Motor neuron (in vitro differentiated cells): ENCODE measurements around the gene SERPINF2. TPM values are rescaled to one million over a fixed set of nuclear protein-coding genes. Genes with fewer than 3 reads are reported as not detected.
"Not testable (repeated sequence)": the region's sequence is repeated elsewhere in the genome, so short reads cannot be mapped to it uniquely, and the experiment has no call there.

Experiments used
- ATAC-seq, 8 experiments: fragments of 200-7000 bp; cut with Tn5 transposase; replicated peaks in 6 of 8; 2 replicates each; pipeline ENCODE4 v1.8.0; 2021; ENCODE audit warnings: mild to moderate bottlenecking in 8 of 8, moderate library complexity in 8 of 8
- H3K27ac ChIP-seq, 2 donors: fragments of 250-450 bp; sonication (Bioruptor Pico); 2 replicates each; pipeline ENCODE4 v1.9.0; 2021; ENCODE audit warnings: antibody characterized with exemption in 2 of 2, mild to moderate bottlenecking in 2 of 2, moderate library complexity in 1 of 2
- H3K4me1 ChIP-seq, 2 donors: fragments of 250-450 bp; sonication (Bioruptor Pico); replicated peaks in 1 of 2; 2 replicates each; pipeline ENCODE4 v1.6.1; 2021; ENCODE audit warnings: antibody characterized with exemption in 2 of 2, mild to moderate bottlenecking in 2 of 2, moderate library complexity in 1 of 2
- H3K4me3 ChIP-seq, 5 donors: fragments of 250-450 bp; sonication (Bioruptor Pico); 2 replicates each; pipeline ENCODE4 v1.9.0; 2021; ENCODE audit warnings: antibody characterized with exemption in 5 of 5, mild to moderate bottlenecking in 5 of 5, moderate library complexity in 4 of 5
- WGBS, 10 experiments: fragments of 450-650 bp; shearing (Covaris generic); methylation state at CpG; one replicate each; pipeline ENCODE4 v1.0.0; 2022; 5-methylcytosine and 5-hydroxymethylcytosine counted together
- in situ Hi-C, 9 experiments: fragments of 400-800 bp; cut with MboI; loops; one replicate each; pipeline ENCODE4 v1.15.0; 2021; ENCODE audit warnings: low sequenced_read_pairs in 9 of 9, low pct_unique_long_range_greater_than_20kb in 2 of 9; ENCODE audit not compliant: unreplicated experiment in 9 of 9
- total RNA-seq, 8 experiments: library from RNA; unstranded; fragments of 300-600 nt; gene quantifications; 2 replicates each; pipeline versions ENCODE4 v1.2.3 to v1.2.4, GENCODE V29; 2022

Gene SERPINF2
- total RNA-seq, result under 1 TPM; 0.11 to 0.63 (median 0.30) TPM

GRCh38 chr17:1742371-1743087 lies at the start of gene SERPINF2:
TSS of gene SERPINF2 (plus strand) at chr17:1742871. CDS start at chr17:1744996, 2,125 bp downstream.
- 0 to 100% (median 47%) methylated on average over 1 to 2 of the region's 10 CpGs; no CpG with 5 or more reads in 6 of the 10 experiments for WGBS, 10 experiments
- peak within 1 kb of the TSS in 1 of 2 donors; percentile 3 for H3K27ac ChIP-seq
- in situ Hi-C loops, result no loop called here
- peaks cover 5 to 14% of the 10 kb centered on the region in 2 donors for H3K4me1 ChIP-seq
- peak in 7 of 8 experiments; percentile 34 to 86 (median 60) for ATAC-seq
- no peak within 1 kb of the TSS for H3K4me3 ChIP-seq

- in situ Hi-C loops, result no loop called here
- 62 to 100% (median 88%) methylated on average over 3 to 7 of the region's 7 CpGs; no CpG with 5 or more reads in 1 of the 10 experiments for WGBS, 10 experiments
- no peak overlapping the region for H3K27ac ChIP-seq
- no peak for ATAC-seq
- H3K4me1 ChIP-seq, result no peaks in the 10 kb centered on the region
- H3K4me3 ChIP-seq, result no peak overlapping the region
Measured at GRCh38 chr17:1693339-1693738, 49.3 kb upstream of the SERPINF2 start.

GRCh38 chr17:1695365-1695764 lies 47.3 kb upstream of the SERPINF2 start:
- WGBS, 10 experiments, result 67 to 100% (median 76%) methylated on average over 1 to 8 of the region's 8 CpGs; no CpG with 5 or more reads in 3 of the 10 experiments
- ATAC-seq, result no peak
- no peak overlapping the region for H3K27ac ChIP-seq
- no peaks in the 10 kb centered on the region for H3K4me1 ChIP-seq
- H3K4me3 ChIP-seq, result no peak overlapping the region
- in situ Hi-C loops, result no loop called here

DNA sequence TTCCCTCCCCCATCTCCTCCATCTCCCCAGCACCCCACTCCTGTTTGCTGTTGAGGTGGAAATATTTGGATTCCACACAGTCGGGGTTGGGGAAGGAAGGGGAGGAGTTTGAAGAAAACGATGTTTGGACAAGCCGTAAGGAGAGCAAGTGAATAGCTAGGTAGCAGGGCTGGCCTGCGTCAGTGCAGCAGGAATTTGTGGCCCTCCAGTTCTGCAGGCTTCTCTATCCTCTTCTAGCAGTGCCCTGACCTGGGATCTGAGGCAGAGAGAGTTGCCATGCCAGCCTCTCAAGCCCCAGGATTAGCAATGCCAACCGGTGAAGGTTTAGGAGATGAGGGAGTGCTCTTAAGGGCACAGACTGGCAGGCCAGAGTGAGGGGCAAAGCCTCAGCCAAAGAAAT lies 45.0 kb upstream of the SERPINF2 start:
- in situ Hi-C loops, result no loop called here
- Histone ChIP-seq H3K4me1 (no peaks in the 10 kb centered on the region), H3K4me3 (no peak overlapping the region), H3K27ac (no peak overlapping the region)
- no peak for ATAC-seq
- WGBS, 10 experiments, result 27 to 54% (median 50%) methylated on average over 2 to 4 of the region's 5 CpGs; no CpG with 5 or more reads in 5 of the 10 experiments

DNA sequence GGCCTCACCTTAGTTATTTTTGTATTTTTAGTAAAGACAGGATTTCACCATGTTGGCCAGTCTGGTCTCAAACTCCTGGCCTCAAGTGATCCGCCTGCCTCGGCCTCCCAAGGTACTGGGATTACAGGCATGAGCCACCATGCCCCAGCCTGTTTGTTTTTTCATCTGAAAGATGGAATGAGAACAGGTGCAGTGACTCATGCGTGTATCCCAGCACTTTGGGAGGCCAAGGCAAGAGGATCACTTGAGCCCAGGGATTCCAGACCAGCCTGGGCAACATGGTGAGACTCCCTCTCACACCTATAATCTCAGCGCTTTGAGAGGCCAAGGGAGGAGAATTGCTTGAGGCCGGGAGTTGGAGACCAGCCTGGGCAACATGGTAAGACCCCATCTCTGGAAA lies 42.8 kb upstream of the SERPINF2 start:
- H3K4me3 ChIP-seq, H3K4me1 ChIP-seq, ATAC-seq, H3K27ac ChIP-seq: not testable (repeated sequence)
- WGBS, 10 experiments, result 29 to 100% (median 75%) methylated on average over 1 to 2 of the region's 5 CpGs; no CpG with 5 or more reads in 3 of the 10 experiments
- in situ Hi-C loops, result loop anchor here in 4 of 9 experiments (25.0 kb wide), 1 partner anchor 337 kb away; the partner anchor contains the start of genes DPH1 (in 4 of the 4), OVCA2 (in 4 of the 4) and RTN4RL1 (in 4 of the 4)

DNA sequence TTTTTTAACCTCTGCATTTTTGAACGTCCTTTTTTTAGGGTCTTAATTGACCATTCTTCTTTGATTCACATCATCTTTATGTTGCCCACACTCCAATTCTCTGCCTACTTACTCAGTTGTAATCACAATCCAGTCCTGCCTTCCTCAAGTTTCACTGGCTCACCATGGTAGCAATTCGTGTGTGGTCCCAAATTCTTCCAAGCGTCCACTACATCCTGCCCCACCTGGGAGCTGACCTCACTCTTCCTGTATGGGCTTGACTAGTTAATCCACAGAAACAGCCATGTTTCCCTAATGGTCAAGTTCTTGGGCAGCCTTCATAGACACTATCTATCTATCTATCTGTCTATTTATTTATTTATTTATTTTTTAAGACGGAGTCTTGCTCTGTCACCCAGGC lies 39.6 kb upstream of the SERPINF2 start:
- in situ Hi-C loops, result loop anchor here in 4 of 9 experiments (25.0 kb wide), 1 partner anchor 334 kb away; the partner anchor contains the start of genes DPH1 (in 4 of the 4), OVCA2 (in 4 of the 4) and RTN4RL1 (in 4 of the 4)
- H3K27ac ChIP-seq, result no peak overlapping the region
- WGBS, 10 experiments, result 20 to 80% (median 55%) methylated on average over 1 to 4 of the region's 4 CpGs; no CpG with 5 or more reads in 1 of the 10 experiments
- no peaks in the 10 kb centered on the region for H3K4me1 ChIP-seq
- no peak for ATAC-seq
- H3K4me3 ChIP-seq, result no peak overlapping the region

GRCh38 chr17:1705004-1705403 lies 37.7 kb upstream of the SERPINF2 start:
- ATAC-seq, result no peak
- in situ Hi-C loops, result loop anchor here in 4 of 9 experiments (25.0 kb wide), 1 partner anchor 332 kb away; the partner anchor contains the start of genes DPH1 (in 4 of the 4), OVCA2 (in 4 of the 4) and RTN4RL1 (in 4 of the 4)

DNA sequence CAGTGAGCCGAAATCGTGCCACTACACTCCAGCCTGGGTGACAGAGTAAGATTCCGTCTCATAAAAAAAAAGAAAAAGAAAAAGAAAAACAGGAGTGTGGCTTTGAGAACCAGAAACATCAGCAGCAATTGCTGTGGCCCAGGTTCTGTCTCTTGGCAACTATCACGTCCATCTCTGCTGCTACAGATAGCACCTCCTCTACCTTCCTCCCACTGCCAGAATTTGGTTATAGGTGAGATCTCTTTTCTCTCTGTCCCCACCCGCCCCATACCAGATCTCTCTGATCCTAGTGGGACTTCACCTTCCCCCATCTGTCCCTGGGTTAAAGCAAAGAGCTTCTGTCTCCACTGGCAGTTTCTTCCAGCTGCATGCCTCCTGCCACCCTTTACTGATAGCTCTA lies 35.6 kb upstream of the SERPINF2 start:
- WGBS, 10 experiments, result 80 to 100% (median 88%) methylated on average over 1 to 5 of the region's 5 CpGs; no CpG with 5 or more reads in 4 of the 10 experiments
- ATAC-seq, result no peak
- in situ Hi-C loops, result loop anchor here in 4 of 9 experiments (25.0 kb wide), 1 partner anchor 330 kb away; the partner anchor contains the start of genes DPH1 (in 4 of the 4), OVCA2 (in 4 of the 4) and RTN4RL1 (in 4 of the 4)
- H3K4me1 ChIP-seq, result peaks cover 5% of the 10 kb centered on the region in 2 donors
- H3K27ac ChIP-seq, result no peak overlapping the region
- H3K4me3 ChIP-seq, result no peak overlapping the region

More at GRCh38 chr17:1705004-1705403, 37.7 kb upstream of the SERPINF2 start:
- Histone ChIP-seq H3K27ac (no peak overlapping the region), H3K4me1 (peaks cover 3 to 5% of the 10 kb centered on the region in 2 donors), H3K4me3 (no peak overlapping the region)
- WGBS, 10 experiments, result 30 to 93% (median 76%) methylated on average over 2 to 7 of the region's 7 CpGs; no CpG with 5 or more reads in 2 of the 10 experiments

GRCh38 chr17:1708791-1709346 lies 33.8 kb upstream of the SERPINF2 start:
- not testable (repeated sequence) for H3K27ac ChIP-seq, H3K4me1 ChIP-seq, H3K4me3 ChIP-seq, ATAC-seq
- in situ Hi-C loops, result loop anchor here in 4 of 9 experiments (25.0 kb wide), 1 partner anchor 328 kb away; the partner anchor contains the start of genes DPH1 (in 4 of the 4), OVCA2 (in 4 of the 4) and RTN4RL1 (in 4 of the 4)
- 93 to 100% (median 95%) methylated on average over 3 to 6 of the region's 10 CpGs; no CpG with 5 or more reads in 4 of the 10 experiments for WGBS, 10 experiments

DNA sequence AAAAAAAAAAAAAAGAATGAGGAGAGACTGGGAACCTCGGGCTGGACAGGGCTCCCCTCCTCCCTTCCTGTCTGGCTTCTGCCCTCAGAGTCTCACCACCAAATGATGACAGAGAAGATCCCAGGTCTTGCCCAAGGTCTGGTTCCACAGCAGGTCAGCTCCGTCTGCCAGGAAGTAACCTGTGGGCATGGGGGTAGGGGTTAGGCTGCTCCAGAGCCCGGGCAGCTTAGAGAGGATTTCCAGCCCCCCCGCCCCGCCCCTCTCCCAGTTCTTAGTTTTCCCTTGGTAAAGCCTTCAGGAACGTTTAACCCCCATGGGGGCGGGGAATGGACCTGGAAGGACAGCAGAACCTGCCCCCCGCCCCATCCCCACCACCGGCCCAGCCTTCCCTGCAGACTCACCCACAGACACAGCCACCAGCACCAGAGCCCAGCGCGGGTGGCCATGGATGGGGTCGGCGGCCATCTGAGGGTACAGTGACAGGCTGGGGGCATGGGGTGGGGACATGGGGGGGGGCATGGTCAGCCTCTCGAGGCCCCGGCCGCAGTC lies 33.2 kb upstream of the SERPINF2 start:
- peaks cover 7 to 12% of the 10 kb centered on the region in 2 donors for H3K4me1 ChIP-seq
- no peak overlapping the region for H3K27ac ChIP-seq
- WGBS, 10 experiments, result 10 to 100% (median 17%) methylated on average over 1 to 2 of the region's 16 CpGs; no CpG with 5 or more reads in 6 of the 10 experiments
- in situ Hi-C loops, result loop anchor here in 4 of 9 experiments (25.0 kb wide), 1 partner anchor 328 kb away; the partner anchor contains the start of genes DPH1 (in 4 of the 4), OVCA2 (in 4 of the 4) and RTN4RL1 (in 4 of the 4)
- peak in 5 of 8 experiments; percentile 0 to 15 (median 2) for ATAC-seq
- peak overlapping the region; percentile 30 to 67 (median 47) for H3K4me3 ChIP-seq

DNA sequence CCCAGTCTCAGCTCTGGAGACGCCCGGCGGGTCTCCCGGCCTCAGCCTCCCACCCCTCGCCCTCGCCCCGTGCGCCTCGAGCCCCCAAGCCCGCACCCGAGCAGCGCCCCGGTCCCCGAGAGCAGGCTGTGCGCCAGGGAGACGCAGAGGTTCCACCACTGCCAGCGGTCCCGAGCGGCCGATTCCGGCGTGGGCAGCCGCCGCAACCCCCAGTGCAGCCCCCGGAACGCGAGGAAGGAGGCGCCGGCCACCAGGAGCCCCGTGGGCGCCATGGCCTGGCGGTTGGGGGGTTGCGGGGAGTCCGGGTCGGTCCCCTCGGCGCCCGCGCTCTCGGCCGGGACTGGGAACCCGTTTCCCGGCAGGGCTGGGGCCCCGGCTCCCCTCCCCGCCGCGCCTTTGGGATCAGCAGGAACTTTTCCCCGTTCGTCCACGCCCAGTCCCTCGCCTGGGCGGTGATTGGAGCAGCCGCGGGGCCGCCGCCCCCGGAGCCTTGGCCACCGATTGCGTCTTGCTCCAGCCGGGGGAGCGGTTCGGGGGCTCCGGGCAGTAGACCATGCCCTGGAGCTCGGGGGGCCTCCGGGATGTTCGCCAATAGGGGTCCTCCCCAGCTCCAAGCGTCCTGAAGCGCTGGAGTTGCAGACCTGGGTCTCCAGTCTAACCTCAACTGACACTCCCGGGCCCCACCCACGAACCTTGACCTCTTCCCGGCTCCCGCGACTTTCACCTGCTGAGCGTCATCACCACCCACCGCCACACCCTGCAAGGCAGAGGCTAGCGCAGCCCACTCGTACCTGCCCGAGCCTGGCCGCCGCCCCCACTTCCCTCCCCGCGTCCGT lies 32.5 kb upstream of the SERPINF2 start, which contains the start of gene TLCD2:
TLCD2 (minus strand) TSS at position 407 of the 836 bp plus-strand sequence; CDS start at position 272, 135 bp downstream.
- in situ Hi-C loops, result loop anchor here in 4 of 9 experiments (25.0 kb wide), 1 partner anchor 327 kb away; the partner anchor contains the start of genes DPH1 (in 4 of the 4), OVCA2 (in 4 of the 4) and RTN4RL1 (in 4 of the 4)
- ATAC-seq, result peak; percentile 21 to 54 (median 36)
- Histone ChIP-seq H3K27ac (no peak within 1 kb of the TSS), H3K4me3 (peak within 1 kb of the TSS; percentile 30 to 67 (median 47)), H3K4me1 (peaks cover 7 to 12% of the 10 kb centered on the region in 2 donors)
- WGBS, 10 experiments, result no CpG with 5 or more reads among the region's 83 CpGs
